B cell (primary cell): ENCODE data around the gene ANTXR2. TPM values are rescaled to one million over a fixed set of nuclear protein-coding genes. Genes with fewer than 3 reads are reported as not detected.

Experiments used
- ATAC-seq: fragments of 200-7000 bp; cut with Tn5 transposase; one replicate; pipeline ENCODE4 v1.10.0; 2021; ENCODE audit warnings: low read depth, mild to moderate bottlenecking, moderate number of reproducible peaks, moderate library complexity
- CTCF ChIA-PET: fragments of 350-600 bp; sonication (Branson Sonifier 250); formaldehyde crosslinking; loops from one replicate; lab custom pipeline; 2021; ENCODE audit warnings: antibody characterized with exemption, inconsistent platforms; lab: Charles Lee
- POLR2A ChIA-PET: fragments of 350-600 bp; sonication (Branson Sonifier 250); formaldehyde crosslinking; loops from one replicate; lab custom pipeline; 2021; ENCODE audit warnings: antibody characterized with exemption; lab: Charles Lee
- DNase-seq: peaks from one replicate; pipeline ENCODE4 v3.0.0; 2013
- H2AFZ ChIP-seq: 2 replicates; pipeline ENCODE4 v1.6.1; 2012; ENCODE audit warnings: mild to moderate bottlenecking, low read depth, low read length; ENCODE audit not compliant: insufficient read depth, poor library complexity, severe bottlenecking
- H3K27ac ChIP-seq, 2 donors: 1 replicate in 1 of 2; 2 replicates in 1 of 2; pipeline ENCODE4 v1.5.1; 2012 to 2013; ENCODE audit warnings: low read length in 2 of 2, mild to moderate bottlenecking in 2 of 2, moderate library complexity in 1 of 2
- H3K27me3 ChIP-seq, 4 experiments: fragments of 200-600 bp in 1 of 4; sonication (generic) in 1 of 4; replicated peaks in 1 of 4; 1 replicate in 2 of 4; 2 replicates in 2 of 4; pipeline versions ENCODE4 v1.6.1 to v1.7.0; 2013 to 2016; ENCODE audit warnings: low read length in 3 of 4, mild to moderate bottlenecking in 2 of 4, mixed read lengths in 1 of 4, moderate library complexity in 1 of 4; ENCODE audit not compliant: insufficient read depth in 4 of 4, control insufficient read depth in 3 of 4; ENCODE audit errors: control extremely low read depth in 1 of 4
- H3K36me3 ChIP-seq, 2 experiments: replicated peaks in 1 of 2; 1 replicate in 1 of 2; 2 replicates in 1 of 2; pipeline versions ENCODE4 v1.6.1 to v1.7.1; 2013; ENCODE audit warnings: low read length in 1 of 2; ENCODE audit not compliant: insufficient read depth in 2 of 2, control insufficient read depth in 1 of 2; ENCODE audit errors: control extremely low read depth in 1 of 2, extremely low read depth in 1 of 2
- H3K4me1 ChIP-seq, 2 donors: fragments of 200-600 bp in 1 of 2; sonication (generic) in 1 of 2; 1 replicate in 1 of 2; 2 replicates in 1 of 2; pipeline versions ENCODE4 v1.5.1 to v1.6.1; 2013 to 2017; ENCODE audit warnings: low read length in 2 of 2; ENCODE audit not compliant: control insufficient read depth in 2 of 2, insufficient read depth in 2 of 2
- H3K4me2 ChIP-seq: replicated peaks from 2 replicates; pipeline ENCODE3; 2012; ENCODE audit warnings: mild to moderate bottlenecking, low read depth, low read length; ENCODE audit not compliant: poor library complexity, severe bottlenecking
- H3K4me3 ChIP-seq, 5 experiments: fragments of 200-600 bp in 1 of 5; sonication (generic) in 1 of 5; 1 replicate in 3 of 5; 2 replicates in 2 of 5; pipeline versions ENCODE4 v1.5.1 to v1.7.0; 2011 to 2016; ENCODE audit warnings: low read length in 4 of 5, mild to moderate bottlenecking in 4 of 5, low read depth in 2 of 5, control low read depth in 1 of 5, moderate library complexity in 1 of 5; ENCODE audit not compliant: insufficient read depth in 1 of 5; ENCODE audit errors: control extremely low read depth in 1 of 5, extremely low read depth in 1 of 5
- H3K79me2 ChIP-seq: fragments of 200-600 bp; sonication (generic); one replicate; pipeline ENCODE4 v1.6.0; 2016; ENCODE audit warnings: low read length; ENCODE audit not compliant: control insufficient read depth, insufficient read depth
- H3K9ac ChIP-seq: fragments of 200-600 bp; sonication (generic); 2 replicates; pipeline ENCODE4 v1.6.1; 2017; ENCODE audit warnings: mild to moderate bottlenecking, low read length, moderate library complexity
- H3K9me3 ChIP-seq, 3 donors: one replicate each; pipeline versions ENCODE4 v1.6.1 to v1.7.1; 2013; ENCODE audit warnings: low read length in 2 of 3; ENCODE audit not compliant: control insufficient read depth in 2 of 3, insufficient read depth in 1 of 3; ENCODE audit errors: control extremely low read depth in 1 of 3
- H4K20me1 ChIP-seq: 2 replicates; pipeline ENCODE4 v1.6.0; 2012; ENCODE audit warnings: mild to moderate bottlenecking, low read length; ENCODE audit not compliant: insufficient read depth, control insufficient read depth, poor library complexity, severe bottlenecking
- H3K27ac Mint-ChIP-seq: one replicate; pipeline ENCODE4 v1.8.0; 2021; ENCODE audit warnings: mixed read lengths
- H3K27me3 Mint-ChIP-seq: one replicate; pipeline ENCODE4 v1.8.0; 2021; ENCODE audit warnings: mixed read lengths
- H3K4me1 Mint-ChIP-seq: one replicate; pipeline ENCODE4 v1.8.0; 2021; ENCODE audit warnings: mixed read lengths
- H3K4me3 Mint-ChIP-seq: one replicate; pipeline ENCODE4 v1.8.0; 2021; ENCODE audit warnings: mixed read lengths
- H3K9me3 Mint-ChIP-seq: one replicate; pipeline ENCODE4 v1.8.0; 2022; ENCODE audit warnings: mixed read lengths; ENCODE audit not compliant: insufficient read depth
- CTCF ChIP-seq: fragments of 200-600 bp; IDR thresholded peaks from one replicate; pipeline ENCODE4 v1.8.0; 2022; ENCODE audit warnings: antibody characterized with exemption, mild to moderate bottlenecking
- EZH2 ChIP-seq: IDR thresholded peaks from 2 replicates; pipeline ENCODE4 v1.6.1; 2012; ENCODE audit warnings: borderline replicate concordance, low read depth, mild to moderate bottlenecking, moderate library complexity, low read length; ENCODE audit not compliant: insufficient read depth, poor library complexity, severe bottlenecking
- WGBS: methylation state at CpG from one replicate; pipeline ENCODE4 v1.1.5; 2013; ENCODE audit warnings: missing lambda C conversion rate; ENCODE audit not compliant: insufficient coverage; 5-methylcytosine and 5-hydroxymethylcytosine counted together
- intact Hi-C: fragments of 100-400 bp; cut with micrococcal nuclease; formaldehyde crosslinking; loops from one replicate; pipeline ENCODE4 v1.10.0; 2022
- polyA plus RNA-seq: library from polyadenylated mRNA; depleted of rRNA; stranded (reverse); fragments of >200 nt; gene quantifications from 2 replicates; pipeline ENCODE4 v1.2.3, GENCODE V29; 2012
- total RNA-seq, 2 donors: library from RNA; stranded (reverse); fragments of 120-200 nt in 1 of 2; gene quantifications; 1 replicate in 1 of 2; 2 replicates in 1 of 2; pipeline versions ENCODE4 v1.2.3 to v1.2.4, GENCODE V29; 2013 to 2022

ANTXR2 gene
- total and polyA plus RNA-seq, 2 donors (not counting 1 experiment from before 2014, with no cell fraction given) = 10.6 to 63.0 TPM

GRCh38 chr4:80058740-80059139, 14.3 kb downstream of the ANTXR2 start:
- Mint-ChIP-seq H3K4me1 (peaks cover 36% of the 10 kb centered on the region), H3K4me3 (peak overlapping the region; percentile 79), H3K27me3 (no peaks in the 10 kb centered on the region), H3K27ac (peak overlapping the region; percentile 98), H3K9me3 (no peaks in the 10 kb centered on the region)
- Histone ChIP-seq H3K4me3 (peak overlapping the region in 2 of 5 experiments; percentile 10 to 33), H3K36me3 (peaks cover 15 to 41% of the 10 kb centered on the region in 2 experiments), H4K20me1 (no peaks in the 10 kb centered on the region), H3K9me3 (peaks cover 0 to 1% (median 0%) of the 10 kb centered on the region in 3 donors), H3K27me3 (no peaks in the 10 kb centered on the region), H3K79me2 (peaks cover 18% of the 10 kb centered on the region), H2AFZ (no peak overlapping the region), H3K4me1 (peaks cover 14 to 17% of the 10 kb centered on the region in 2 donors), H3K4me2 (peak overlapping the region; percentile 67), H3K9ac (peak overlapping the region; percentile 66), H3K27ac (peak overlapping the region; percentile 91 to 100)
- intact Hi-C loops = loop anchor here (1.0 to 2.0 kb wide), 4 partner anchors 15 to 144 kb away; partner anchors contain the start of gene ANTXR2
- DNase-seq (peak; percentile 94), ATAC-seq (peak; percentile 93)
- ChIA-PET POLR2A (interaction anchor here (1.2 to 1.6 kb wide), 2 partner anchors 12 to 14 kb away, joined by 4 to 8 read pairs; partner anchors contain the start of gene ANTXR2), CTCF (interaction anchor here (0.9 to 1.8 kb wide), 6 partner anchors 25 to 161 kb away, joined by 3 to 9 read pairs (median 4); no protein-coding TSS in a partner anchor)
- no CpG with 5 or more reads among the region's 2 CpGs for WGBS
- TF ChIP-seq EZH2 (no peak), CTCF (no peak)

GRCh38 chr4:80054375-80054774, 18.7 kb downstream of the ANTXR2 start:
- Histone ChIP-seq H3K27me3 (no peaks in the 10 kb centered on the region), H2AFZ (no peak overlapping the region), H3K9me3 (peaks cover 0 to 1% (median 0%) of the 10 kb centered on the region in 3 donors), H3K4me2 (no peak overlapping the region), H4K20me1 (no peaks in the 10 kb centered on the region), H3K4me1 (peaks cover 11 to 12% of the 10 kb centered on the region in 2 donors), H3K36me3 (peaks cover 14 to 72% of the 10 kb centered on the region in 2 experiments), H3K79me2 (peaks cover 18% of the 10 kb centered on the region), H3K27ac (no peak overlapping the region), H3K4me3 (no peak overlapping the region), H3K9ac (no peak overlapping the region)
- ChIA-PET CTCF (no interaction called here), POLR2A (no interaction called here)
- TF ChIP-seq CTCF = no peak
- TF ChIP-seq EZH2 = no peak
- whole genome bisulfite sequencing = no CpG with 5 or more reads among the region's 4 CpGs
- intact Hi-C loops = no loop called here
- no peak overlapping the region for H3K27ac Mint-ChIP-seq
- no peaks in the 10 kb centered on the region for H3K27me3 Mint-ChIP-seq
- no peak for DNase-seq
- no peaks in the 10 kb centered on the region for H3K9me3 Mint-ChIP-seq
- no peak for ATAC-seq
- H3K4me1 Mint-ChIP-seq = peaks cover 20% of the 10 kb centered on the region
- no peak overlapping the region for H3K4me3 Mint-ChIP-seq
